Measurements from ENCODE around the gene PIWIL1.

- TF ChIP-seq CTCF (conservative IDR thresholded peaks at IDR 0.05 in 1 of 2, IDR thresholded peaks at IDR 0.05 in 1 of 2; ENCODE audit: extremely low read depth in 1 of 2, insufficient read depth in 1 of 2, low read depth in 1 of 2, low read length in 2 of 2), result no peak
- TF ChIP-seq EZH2 (IDR thresholded peaks at IDR 0.05; ENCODE audit: borderline replicate concordance, low read length), result no peak
These were observed 26.9 kb downstream of the PIWIL1 start for GRCh38 chr12:130364578-130364977.
